GM23338 (cell line): ENCODE data around the gene IMPDH1. TPM values are rescaled to one million over a fixed set of nuclear protein-coding genes. Genes with fewer than 3 reads are reported as not detected.

Experiments used
- ATAC-seq: fragments of 200-7000 bp; cut with Tn5 transposase; 3 replicates; pipeline ENCODE4 v1.9.1; 2020
- DNase-seq: peaks from one replicate; pipeline ENCODE4 v3.0.0-alpha.2; 2015; ENCODE audit warnings: low spot score
- H2AFZ ChIP-seq: fragments of 200-600 bp; sonication (generic); 2 replicates; pipeline ENCODE4 v1.8.0; 2016; ENCODE audit warnings: antibody characterized with exemption, mild to moderate bottlenecking, moderate library complexity
- H3F3A ChIP-seq: fragments of 200-600 bp; sonication (generic); replicated peaks from 2 replicates; pipeline ENCODE4 v1.8.0; 2017; ENCODE audit warnings: antibody characterized with exemption, mixed run types, low read depth
- H3K27ac ChIP-seq: fragments of 200-600 bp; sonication (generic); 2 replicates; pipeline ENCODE4 v1.6.1; 2016; ENCODE audit warnings: low read depth
- H3K27me3 ChIP-seq: fragments of 200-600 bp; sonication (generic); 2 replicates; pipeline ENCODE4 v1.8.0; 2016; ENCODE audit warnings: mild to moderate bottlenecking, mixed run types, moderate library complexity; ENCODE audit not compliant: insufficient read depth
- H3K36me3 ChIP-seq: fragments of 200-600 bp; sonication (generic); 2 replicates; pipeline ENCODE4 v1.8.0; 2016; ENCODE audit warnings: mild to moderate bottlenecking; ENCODE audit not compliant: insufficient read depth
- H3K4me1 ChIP-seq: fragments of 200-600 bp; sonication (generic); 2 replicates; pipeline ENCODE4 v1.8.0; 2016; ENCODE audit warnings: mild to moderate bottlenecking, moderate library complexity; ENCODE audit not compliant: insufficient read depth
- H3K4me2 ChIP-seq: fragments of 200-600 bp; sonication (generic); 2 replicates; pipeline ENCODE4 v1.7.1; 2017; ENCODE audit warnings: mixed run types
- H3K4me3 ChIP-seq: fragments of 200-600 bp; sonication (generic); 2 replicates; pipeline ENCODE4 v1.6.1; 2016; ENCODE audit warnings: mixed run types
- H3K79me2 ChIP-seq: fragments of 200-600 bp; sonication (generic); replicated peaks from 2 replicates; pipeline ENCODE4 v1.8.0; 2017; ENCODE audit warnings: mild to moderate bottlenecking; ENCODE audit not compliant: insufficient read depth
- H3K9me2 ChIP-seq: fragments of 200-600 bp; sonication (generic); 2 replicates; pipeline ENCODE4 v1.8.0; 2017; ENCODE audit not compliant: insufficient read depth
- H4K20me1 ChIP-seq: fragments of 200-600 bp; sonication (generic); replicated peaks from 2 replicates; pipeline ENCODE4 v1.8.0; 2017; ENCODE audit warnings: mild to moderate bottlenecking; ENCODE audit not compliant: insufficient read depth
- H3K27ac Mint-ChIP-seq: 2 replicates; pipeline ENCODE4 v1.8.0; 2020; ENCODE audit warnings: inconsistent platforms, mild to moderate bottlenecking, moderate library complexity, mixed read lengths
- H3K27me3 Mint-ChIP-seq: 3 replicates; pipeline ENCODE4 v1.8.0; 2022; ENCODE audit warnings: low read depth, mild to moderate bottlenecking, moderate library complexity, mixed read lengths, inconsistent platforms; ENCODE audit not compliant: insufficient read depth, poor library complexity
- H3K36me3 Mint-ChIP-seq: 3 replicates; pipeline ENCODE4 v1.8.0; 2021; ENCODE audit warnings: low read depth, mild to moderate bottlenecking, inconsistent platforms, moderate library complexity, mixed read lengths
- H3K4me1 Mint-ChIP-seq: 3 replicates; pipeline ENCODE4 v1.8.0; 2020; ENCODE audit warnings: mild to moderate bottlenecking, inconsistent platforms, mixed read lengths
- H3K4me3 Mint-ChIP-seq: 3 replicates; pipeline ENCODE4 v1.8.0; 2021; ENCODE audit warnings: moderate library complexity, mild to moderate bottlenecking, inconsistent platforms, mixed read lengths
- H3K9me3 Mint-ChIP-seq: 3 replicates; pipeline ENCODE4 v1.8.0; 2020; ENCODE audit warnings: moderate library complexity, mild to moderate bottlenecking, inconsistent platforms, mixed read lengths
- EZH2 ChIP-seq: fragments of 200-600 bp; sonication (generic); IDR thresholded peaks from one replicate; pipeline ENCODE4 v1.8.0; 2017; ENCODE audit warnings: antibody characterized with exemption, mild to moderate bottlenecking, low read depth; ENCODE audit not compliant: unreplicated experiment
- EZH2phosphoT487 ChIP-seq: fragments of 200-600 bp; sonication (generic); IDR thresholded peaks from one replicate; pipeline ENCODE4 v1.8.1; 2018; ENCODE audit warnings: antibody characterized with exemption; ENCODE audit not compliant: unreplicated experiment
- JUNB ChIP-seq: IDR thresholded peaks from one replicate; pipeline ENCODE4 v1.6.1; 2016; ENCODE audit warnings: antibody characterized with exemption; ENCODE audit not compliant: unreplicated experiment
- NANOG ChIP-seq: IDR thresholded peaks from 2 replicates; pipeline ENCODE4 v1.6.1; 2016; ENCODE audit warnings: antibody characterized with exemption, borderline replicate concordance
- POLR2AphosphoS5 ChIP-seq: IDR thresholded peaks from 2 replicates; pipeline ENCODE4 v1.6.1; 2016; ENCODE audit warnings: antibody characterized with exemption, low read depth
- REST ChIP-seq: IDR thresholded peaks from one replicate; pipeline ENCODE4 v1.6.1; 2018; ENCODE audit warnings: antibody characterized with exemption; ENCODE audit not compliant: unreplicated experiment
- STAT1 ChIP-seq: IDR thresholded peaks from one replicate; pipeline ENCODE4 v1.6.1; 2016; ENCODE audit warnings: antibody characterized with exemption; ENCODE audit not compliant: unreplicated experiment
- ZNF331 ChIP-seq: fragments of 250-450 bp; sonication (Bioruptor Pico); IDR thresholded peaks from 2 replicates; pipeline ENCODE4 v1.5.0; 2020; ENCODE audit warnings: low read depth, mild to moderate bottlenecking, moderate library complexity
- ZNF462 ChIP-seq: fragments of 250-450 bp; sonication (Bioruptor Pico); IDR thresholded peaks from 2 replicates; pipeline ENCODE4 v1.5.0; 2020; ENCODE audit warnings: mild to moderate bottlenecking, moderate library complexity
- polyA plus RNA-seq: library from polyadenylated mRNA; unstranded; fragments of >200 nt; fragmentation: Nextera tagmentation; extraction: Ambion mirVana; gene quantifications from 2 replicates; pipeline ENCODE4 v1.2.1, GENCODE V29; 2016
- total RNA-seq: library from RNA; depleted of rRNA; stranded (reverse); fragments of >200 nt; shearing (Covaris generic); gene quantifications from 2 replicates; pipeline ENCODE4 v1.2.3, GENCODE V29; 2014

IMPDH1 gene
- total and polyA plus RNA-seq, 2 experiments from 2014 or later = 16.4 to 48.3 TPM

DNA sequence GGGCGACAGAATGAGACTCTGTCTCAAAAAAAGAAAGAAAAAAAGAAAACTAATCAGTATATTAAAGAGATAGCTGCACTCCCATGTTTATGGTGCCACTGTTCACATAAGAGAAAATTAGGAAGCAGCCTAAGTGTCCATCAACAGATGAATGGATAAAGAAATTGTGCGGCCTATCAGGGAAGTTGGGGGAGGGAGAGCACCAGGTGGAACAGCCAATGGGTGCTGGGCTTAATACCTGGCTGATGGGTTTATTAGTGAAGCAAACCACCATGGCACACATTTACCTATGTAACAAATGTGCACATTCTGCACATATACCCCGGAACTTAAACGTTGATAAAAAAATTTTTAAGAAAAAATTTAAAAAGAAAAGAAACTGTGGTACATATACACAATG is 39.3 kb downstream of the IMPDH1 start:
- Histone ChIP-seq H2AFZ (no peak overlapping the region), H3K4me2 (no peak overlapping the region), H3K27me3 (peaks cover 31% of the 10 kb centered on the region), H3K4me3 (no peak overlapping the region), H3K27ac (no peak overlapping the region), H3K36me3 (no peaks in the 10 kb centered on the region), H4K20me1 (no peaks in the 10 kb centered on the region), H3K9me2 (no peaks in the 10 kb centered on the region), H3K79me2 (no peaks in the 10 kb centered on the region), H3F3A (no peaks in the 10 kb centered on the region), H3K4me1 (no peaks in the 10 kb centered on the region)
- H3K36me3 Mint-ChIP-seq = no peaks in the 10 kb centered on the region; the same call in 2 of the 3 replicates
- no peaks in the 10 kb centered on the region for H3K9me3 Mint-ChIP-seq
- DNase-seq (no peak), ATAC-seq (no peak)
- H3K4me1 Mint-ChIP-seq = no peaks in the 10 kb centered on the region
- no peak overlapping the region for H3K4me3 Mint-ChIP-seq
- H3K27me3 Mint-ChIP-seq = peaks cover 7% of the 10 kb centered on the region
- no peak for TF ChIP-seq EZH2
- TF ChIP-seq REST = no peak
- no peak for TF ChIP-seq ZNF331 (CRISPR knock-in tag)
- TF ChIP-seq NANOG = no peak
- TF ChIP-seq STAT1 = no peak
- no peak for TF ChIP-seq JUNB
- TF ChIP-seq EZH2phosphoT487 = no peak
- no peak for TF ChIP-seq POLR2AphosphoS5
- no peak for TF ChIP-seq ZNF462
- H3K27ac Mint-ChIP-seq = no peak overlapping the region
